ENCODE data around the gene CPSF2. TPM values are rescaled to one million over a fixed set of nuclear protein-coding genes. Genes with fewer than 3 reads are reported as not detected.

The CPSF2 gene
- total and polyA plus RNA-seq, 10 of the 15 experiments (the other 5 are each of a cell fraction or from before 2014, with no cell fraction given) = 18.2 to 71.8 (median 47.0) TPM

DNA sequence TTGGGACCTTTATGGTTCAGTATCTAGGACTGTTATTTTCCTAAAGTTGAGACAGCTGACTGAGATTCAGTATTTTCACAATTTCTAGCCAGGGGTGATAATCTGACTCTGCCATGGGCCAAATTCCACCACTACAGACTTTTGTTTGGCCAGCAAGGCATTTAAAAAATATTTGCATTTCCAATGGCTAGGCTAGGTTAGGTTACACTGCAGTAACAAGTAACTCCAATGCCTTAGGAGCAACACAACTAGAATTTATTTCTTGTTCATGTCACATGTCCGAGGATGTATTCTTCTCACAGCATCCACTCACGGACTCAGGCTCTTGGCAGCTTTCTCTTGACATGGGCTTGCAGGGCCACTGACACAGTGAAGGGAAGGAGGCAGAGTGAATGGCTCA, 83.0 kb downstream of the CPSF2 start (continued):
- TF ChIP-seq MYC (IDR thresholded peaks at IDR 0.05; ENCODE audit: insufficient read depth, insufficient read length, insufficient replicate concordance, low read length, severe bottlenecking) (no peak), RAD21 (IDR thresholded peaks at IDR 0.05; ENCODE audit: insufficient read depth, low read depth, low read length) (no peak), RB1 (IDR thresholded peaks at IDR 0.05; ENCODE audit: borderline replicate concordance) (no peak)

DNA sequence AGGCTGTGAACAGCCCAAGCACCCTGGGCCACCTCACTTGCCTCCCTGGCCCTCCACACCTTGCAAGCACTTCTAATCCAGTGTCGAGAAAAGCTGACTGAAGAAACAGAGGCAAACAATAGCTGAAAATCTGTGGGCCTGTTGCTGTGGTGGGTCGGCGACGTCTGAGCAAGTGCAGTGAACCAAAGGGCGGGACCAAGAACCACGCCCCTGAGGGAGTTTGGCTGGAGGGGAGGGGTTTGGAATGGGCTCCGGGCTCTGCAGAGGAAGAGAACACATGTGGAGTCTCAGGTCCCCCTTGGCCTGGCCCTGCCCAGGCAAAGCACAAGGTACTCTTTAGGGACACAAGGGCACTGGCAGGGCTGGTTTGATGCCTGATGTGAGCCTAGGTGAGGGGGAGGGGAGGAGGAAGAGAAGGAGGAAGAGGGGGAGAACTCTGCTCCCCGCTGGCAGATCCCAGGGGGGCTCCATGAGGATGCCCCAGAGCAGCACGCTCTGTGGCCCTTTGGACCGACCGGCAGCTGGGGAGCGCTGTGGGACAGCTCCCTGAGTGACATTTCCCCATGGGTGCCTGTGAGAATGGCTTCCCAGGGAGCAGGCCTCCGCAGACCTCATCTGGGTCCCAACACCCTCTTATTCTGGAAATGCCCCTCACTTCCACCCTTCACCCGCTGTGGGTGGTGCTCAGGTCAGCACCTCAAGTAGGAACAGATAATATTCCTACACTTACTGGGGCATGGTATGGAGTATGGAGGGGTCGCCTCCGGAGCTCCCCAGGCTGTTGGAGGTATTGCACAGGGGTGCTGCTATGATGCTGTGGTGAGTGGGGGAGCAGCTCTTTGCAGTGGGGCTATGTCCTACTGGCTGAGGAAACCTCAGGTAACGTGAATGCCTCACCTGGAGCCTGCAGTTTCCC, 85.5 kb downstream of the CPSF2 start:
- CTCF ChIA-PET = interaction anchor here (1.2 kb wide), 1 partner anchor 144 kb away, joined by 3 read pairs; no protein-coding TSS in a partner anchor
- TF ChIP-seq, protein P1, sequence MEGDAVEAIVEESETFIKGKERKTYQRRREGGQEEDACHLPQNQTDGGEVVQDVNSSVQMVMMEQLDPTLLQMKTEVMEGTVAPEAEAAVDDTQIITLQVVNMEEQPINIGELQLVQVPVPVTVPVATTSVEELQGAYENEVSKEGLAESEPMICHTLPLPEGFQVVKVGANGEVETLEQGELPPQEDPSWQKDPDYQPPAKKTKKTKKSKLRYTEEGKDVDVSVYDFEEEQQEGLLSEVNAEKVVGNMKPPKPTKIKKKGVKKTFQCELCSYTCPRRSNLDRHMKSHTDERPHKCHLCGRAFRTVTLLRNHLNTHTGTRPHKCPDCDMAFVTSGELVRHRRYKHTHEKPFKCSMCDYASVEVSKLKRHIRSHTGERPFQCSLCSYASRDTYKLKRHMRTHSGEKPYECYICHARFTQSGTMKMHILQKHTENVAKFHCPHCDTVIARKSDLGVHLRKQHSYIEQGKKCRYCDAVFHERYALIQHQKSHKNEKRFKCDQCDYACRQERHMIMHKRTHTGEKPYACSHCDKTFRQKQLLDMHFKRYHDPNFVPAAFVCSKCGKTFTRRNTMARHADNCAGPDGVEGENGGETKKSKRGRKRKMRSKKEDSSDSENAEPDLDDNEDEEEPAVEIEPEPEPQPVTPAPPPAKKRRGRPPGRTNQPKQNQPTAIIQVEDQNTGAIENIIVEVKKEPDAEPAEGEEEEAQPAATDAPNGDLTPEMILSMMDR (IDR thresholded peaks at IDR 0.05 in 2 of 3, conservative IDR thresholded peaks at IDR 0.05 in 1 of 3; ENCODE audit: control insufficient read depth in 2 of 3, extremely low read depth in 1 of 3, insufficient read depth in 1 of 3, low read depth in 3 of 3, low read length in 3 of 3) = 0 out of 6 replicates have a peak, but pooled peaks of 1 of the 3 experiments have one; percentile 7
- TF ChIP-seq EZH2 (IDR thresholded peaks at IDR 0.05; ENCODE audit: borderline replicate concordance, control insufficient read depth, low read depth, low read length) = no peak
- TF ChIP-seq, protein P2, sequence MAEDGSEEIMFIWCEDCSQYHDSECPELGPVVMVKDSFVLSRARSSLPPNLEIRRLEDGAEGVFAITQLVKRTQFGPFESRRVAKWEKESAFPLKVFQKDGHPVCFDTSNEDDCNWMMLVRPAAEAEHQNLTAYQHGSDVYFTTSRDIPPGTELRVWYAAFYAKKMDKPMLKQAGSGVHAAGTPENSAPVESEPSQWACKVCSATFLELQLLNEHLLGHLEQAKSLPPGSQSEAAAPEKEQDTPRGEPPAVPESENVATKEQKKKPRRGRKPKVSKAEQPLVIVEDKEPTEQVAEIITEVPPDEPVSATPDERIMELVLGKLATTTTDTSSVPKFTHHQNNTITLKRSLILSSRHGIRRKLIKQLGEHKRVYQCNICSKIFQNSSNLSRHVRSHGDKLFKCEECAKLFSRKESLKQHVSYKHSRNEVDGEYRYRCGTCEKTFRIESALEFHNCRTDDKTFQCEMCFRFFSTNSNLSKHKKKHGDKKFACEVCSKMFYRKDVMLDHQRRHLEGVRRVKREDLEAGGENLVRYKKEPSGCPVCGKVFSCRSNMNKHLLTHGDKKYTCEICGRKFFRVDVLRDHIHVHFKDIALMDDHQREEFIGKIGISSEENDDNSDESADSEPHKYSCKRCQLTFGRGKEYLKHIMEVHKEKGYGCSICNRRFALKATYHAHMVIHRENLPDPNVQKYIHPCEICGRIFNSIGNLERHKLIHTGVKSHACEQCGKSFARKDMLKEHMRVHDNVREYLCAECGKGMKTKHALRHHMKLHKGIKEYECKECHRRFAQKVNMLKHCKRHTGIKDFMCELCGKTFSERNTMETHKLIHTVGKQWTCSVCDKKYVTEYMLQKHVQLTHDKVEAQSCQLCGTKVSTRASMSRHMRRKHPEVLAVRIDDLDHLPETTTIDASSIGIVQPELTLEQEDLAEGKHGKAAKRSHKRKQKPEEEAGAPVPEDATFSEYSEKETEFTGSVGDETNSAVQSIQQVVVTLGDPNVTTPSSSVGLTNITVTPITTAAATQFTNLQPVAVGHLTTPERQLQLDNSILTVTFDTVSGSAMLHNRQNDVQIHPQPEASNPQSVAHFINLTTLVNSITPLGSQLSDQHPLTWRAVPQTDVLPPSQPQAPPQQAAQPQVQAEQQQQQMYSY (CRISPR knock-in tag; IDR thresholded peaks at IDR 0.05) = no peak
- TF ChIP-seq, protein P3, sequence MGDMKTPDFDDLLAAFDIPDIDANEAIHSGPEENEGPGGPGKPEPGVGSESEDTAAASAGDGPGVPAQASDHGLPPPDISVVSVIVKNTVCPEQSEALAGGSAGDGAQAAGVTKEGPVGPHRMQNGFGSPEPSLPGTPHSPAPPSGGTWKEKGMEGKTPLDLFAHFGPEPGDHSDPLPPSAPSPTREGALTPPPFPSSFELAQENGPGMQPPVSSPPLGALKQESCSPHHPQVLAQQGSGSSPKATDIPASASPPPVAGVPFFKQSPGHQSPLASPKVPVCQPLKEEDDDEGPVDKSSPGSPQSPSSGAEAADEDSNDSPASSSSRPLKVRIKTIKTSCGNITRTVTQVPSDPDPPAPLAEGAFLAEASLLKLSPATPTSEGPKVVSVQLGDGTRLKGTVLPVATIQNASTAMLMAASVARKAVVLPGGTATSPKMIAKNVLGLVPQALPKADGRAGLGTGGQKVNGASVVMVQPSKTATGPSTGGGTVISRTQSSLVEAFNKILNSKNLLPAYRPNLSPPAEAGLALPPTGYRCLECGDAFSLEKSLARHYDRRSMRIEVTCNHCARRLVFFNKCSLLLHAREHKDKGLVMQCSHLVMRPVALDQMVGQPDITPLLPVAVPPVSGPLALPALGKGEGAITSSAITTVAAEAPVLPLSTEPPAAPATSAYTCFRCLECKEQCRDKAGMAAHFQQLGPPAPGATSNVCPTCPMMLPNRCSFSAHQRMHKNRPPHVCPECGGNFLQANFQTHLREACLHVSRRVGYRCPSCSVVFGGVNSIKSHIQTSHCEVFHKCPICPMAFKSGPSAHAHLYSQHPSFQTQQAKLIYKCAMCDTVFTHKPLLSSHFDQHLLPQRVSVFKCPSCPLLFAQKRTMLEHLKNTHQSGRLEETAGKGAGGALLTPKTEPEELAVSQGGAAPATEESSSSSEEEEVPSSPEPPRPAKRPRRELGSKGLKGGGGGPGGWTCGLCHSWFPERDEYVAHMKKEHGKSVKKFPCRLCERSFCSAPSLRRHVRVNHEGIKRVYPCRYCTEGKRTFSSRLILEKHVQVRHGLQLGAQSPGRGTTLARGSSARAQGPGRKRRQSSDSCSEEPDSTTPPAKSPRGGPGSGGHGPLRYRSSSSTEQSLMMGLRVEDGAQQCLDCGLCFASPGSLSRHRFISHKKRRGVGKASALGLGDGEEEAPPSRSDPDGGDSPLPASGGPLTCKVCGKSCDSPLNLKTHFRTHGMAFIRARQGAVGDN (IDR thresholded peaks at IDR 0.05) = no peak

More for the DNA sequence above, 85.5 kb downstream of the CPSF2 start:
- H4K20me1 ChIP-seq (ENCODE audit: control insufficient read depth, insufficient read depth) = no peaks in the 10 kb centered on the region
- no peak overlapping the region for H3K9ac ChIP-seq (ENCODE audit: control insufficient read depth, insufficient read depth, low read length)
- in situ Hi-C loops (cut with MboI) = no loop called here
- ChIA-PET SMC1A (ENCODE audit: uncharacterized antibody, unreplicated experiment) (no interaction called here), POLR2A (no interaction called here), RAD21 (ENCODE audit: unreplicated experiment) (interaction anchor here (0.6 kb wide), 1 partner anchor 477 kb away, joined by 4 read pairs; no protein-coding TSS in a partner anchor)
- H3K4me3 ChIP-seq = no peak overlapping the region
- ATAC-seq (no peak), DNase-seq (ENCODE audit: low read depth, low spot score) (no peak), FAIRE-seq (no peak)
- no peaks in the 10 kb centered on the region for H3K36me3 ChIP-seq (ENCODE audit: control insufficient read depth in 2 of 2, insufficient read depth in 2 of 2, low read length in 1 of 2)
- H3K9me3 ChIP-seq (replicated peaks; ENCODE audit: control insufficient read depth, insufficient read depth, low read length) = no peaks in the 10 kb centered on the region; the same call in 2 of the 3 replicates
- H3K27me3 ChIP-seq (replicated peaks in 1 of 2; ENCODE audit: control insufficient read depth in 2 of 2, insufficient read depth in 2 of 2, low read length in 1 of 2) = no peaks in the 10 kb centered on the region
- no TSS peak for BruUV-seq (replicated peaks)
- intact Hi-C loops (cut with micrococcal nuclease; ENCODE audit: unreplicated experiment) = no loop called here
- H3K4me1 ChIP-seq (ENCODE audit: control insufficient read depth, insufficient read depth, low read length) = no peaks in the 10 kb centered on the region
- H2AFZ ChIP-seq (ENCODE audit: control insufficient read depth, low read depth, low read length) = no peak overlapping the region
- no peak overlapping the region for H3K27ac ChIP-seq (ENCODE audit: control insufficient read depth, insufficient read depth)
- H3K4me2 ChIP-seq (ENCODE audit: control insufficient read depth, insufficient read depth) = no peak overlapping the region
- WGBS (ENCODE audit: insufficient coverage, insufficient replicate concordance, low lambda C conversion rate, missing lambda C conversion rate) = 40% methylated on average over 17 of the region's 17 CpGs
- H3K79me2 ChIP-seq (ENCODE audit: control insufficient read depth, insufficient read depth, low read length) = no peaks in the 10 kb centered on the region

Data from GM12878 (cell line).